ENCODE measurements around the gene CD82. TPM values are rescaled to one million over a fixed set of nuclear protein-coding genes. Genes with fewer than 3 reads are reported as not detected.

The CD82 gene
- total and polyA plus RNA-seq, 2 donors from 2014 or later = 59.3 to 94.4 TPM

- DNase-seq (peak in 1 of 5 donors; percentile 66), FAIRE-seq (no peak)
- Histone ChIP-seq H3K27me3 (ENCODE audit: control insufficient read depth, insufficient read depth, low read length) (no peaks in the 10 kb centered on the region), H3K9me3 (ENCODE audit: control insufficient read depth in 2 of 3, insufficient read depth in 1 of 3, low read length in 3 of 3) (no peaks in the 10 kb centered on the region), H3K4me3 (ENCODE audit: low read length in 3 of 3) (no peak overlapping the region), H3K27ac (ENCODE audit: low read depth in 2 of 2, low read length in 2 of 2) (no peak overlapping the region), H3K9ac (ENCODE audit: low read length in 3 of 3) (no peak overlapping the region), H3K4me1 (ENCODE audit: control insufficient read depth in 2 of 3, insufficient read depth in 2 of 3, low read depth in 1 of 3, low read length in 3 of 3) (peaks cover 0 to 16% (median 8%) of the 10 kb centered on the region in 3 donors), H3K36me3 (ENCODE audit: control insufficient read depth in 2 of 3, insufficient read depth in 3 of 3, low read length in 3 of 3) (no peaks in the 10 kb centered on the region)
- intact Hi-C loops (cut with DNase I) = no loop called here
- no peak for TF ChIP-seq CTCF (IDR thresholded peaks at IDR 0.05; ENCODE audit: borderline replicate concordance, extremely low read depth, insufficient read depth)
Measured at GRCh38 chr11:44562845-44563460, 2.5 kb upstream of the CD82 start.

DNA sequence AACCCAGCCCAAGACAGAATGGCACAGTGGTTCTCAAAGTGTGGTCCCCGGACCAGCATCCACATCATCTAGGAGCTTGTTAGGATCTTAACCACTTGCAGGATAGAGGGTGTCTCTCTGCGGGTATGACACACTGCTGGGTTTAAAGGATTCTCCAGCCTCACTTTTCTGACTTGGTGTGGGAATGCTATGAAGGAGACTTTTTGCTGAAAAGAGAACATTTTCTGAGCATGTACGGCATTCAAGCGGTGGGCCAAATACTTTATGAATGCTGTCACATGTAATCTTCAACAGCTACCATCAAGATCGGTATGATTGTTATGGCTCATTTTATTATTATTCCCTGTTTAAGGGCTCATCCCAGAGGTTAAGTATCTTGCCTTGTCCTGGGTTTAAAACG is 1.8 kb upstream of the CD82 start:
- no peak for TF ChIP-seq CTCF (IDR thresholded peaks at IDR 0.05; ENCODE audit: borderline replicate concordance, extremely low read depth, insufficient read depth)
- Histone ChIP-seq H3K27me3 (ENCODE audit: control insufficient read depth, insufficient read depth, low read length) (no peaks in the 10 kb centered on the region), H3K9ac (ENCODE audit: low read length in 3 of 3) (peak overlapping the region in 2 of 3 donors; percentile 8 to 22), H3K4me3 (ENCODE audit: low read length in 3 of 3) (no peak overlapping the region), H3K4me1 (ENCODE audit: control insufficient read depth in 2 of 3, insufficient read depth in 2 of 3, low read depth in 1 of 3, low read length in 3 of 3) (peaks cover 0 to 18% (median 8%) of the 10 kb centered on the region in 3 donors), H3K36me3 (ENCODE audit: control insufficient read depth in 2 of 3, insufficient read depth in 3 of 3, low read length in 3 of 3) (no peaks in the 10 kb centered on the region), H3K9me3 (ENCODE audit: control insufficient read depth in 2 of 3, insufficient read depth in 1 of 3, low read length in 3 of 3) (no peaks in the 10 kb centered on the region), H3K27ac (ENCODE audit: low read depth in 2 of 2, low read length in 2 of 2) (peak overlapping the region; percentile 91 to 98)
- DNase-seq (no peak), FAIRE-seq (no peak)
- intact Hi-C loops (cut with DNase I) = no loop called here

DNA sequence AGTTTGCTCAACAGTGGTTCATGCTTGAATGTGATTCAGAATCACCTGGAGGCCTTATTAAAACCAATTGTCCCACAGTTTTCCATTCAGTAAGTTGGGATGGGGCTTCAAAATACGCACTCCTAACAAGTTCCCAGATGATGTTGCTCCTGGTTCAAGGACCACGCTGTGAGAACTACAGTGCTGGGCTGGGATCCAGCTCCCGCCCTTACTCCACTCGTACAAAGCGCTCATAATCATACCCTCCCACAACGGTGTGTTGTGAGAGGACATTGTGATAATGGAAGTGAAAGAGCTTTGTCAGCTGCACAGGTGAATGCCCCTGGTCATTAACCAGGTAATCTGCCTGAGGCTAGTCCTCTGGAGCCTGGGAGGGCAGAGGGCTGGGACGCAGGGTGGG is 1.3 kb upstream of the CD82 start:
- Histone ChIP-seq H3K9me3 (ENCODE audit: control insufficient read depth in 2 of 3, insufficient read depth in 1 of 3, low read length in 3 of 3) (no peaks in the 10 kb centered on the region), H3K4me3 (ENCODE audit: low read length in 3 of 3) (peak overlapping the region in 1 of 3 donors; percentile 67), H3K27ac (ENCODE audit: low read depth in 2 of 2, low read length in 2 of 2) (peak overlapping the region; percentile 91 to 98), H3K4me1 (ENCODE audit: control insufficient read depth in 2 of 3, insufficient read depth in 2 of 3, low read depth in 1 of 3, low read length in 3 of 3) (peaks cover 0 to 18% (median 8%) of the 10 kb centered on the region in 3 donors), H3K9ac (ENCODE audit: low read length in 3 of 3) (peak overlapping the region in 2 of 3 donors; percentile 8 to 83), H3K36me3 (ENCODE audit: control insufficient read depth in 2 of 3, insufficient read depth in 3 of 3, low read length in 3 of 3) (no peaks in the 10 kb centered on the region), H3K27me3 (ENCODE audit: control insufficient read depth, insufficient read depth, low read length) (no peaks in the 10 kb centered on the region)
- FAIRE-seq (no peak), DNase-seq (peak in 2 of 5 donors; percentile 35 to 76)
- intact Hi-C loops (cut with DNase I) = no loop called here
- TF ChIP-seq CTCF (IDR thresholded peaks at IDR 0.05; ENCODE audit: borderline replicate concordance, extremely low read depth, insufficient read depth) = no peak

All from kidney (tissue), 14 donors.